Measurements from ENCODE around the gene AKT3. TPM values are rescaled to one million over a fixed set of nuclear protein-coding genes. Genes with fewer than 3 reads are reported as not detected.
A peak's percentile ranks its signal among the peaks of the same experiment; 100 is the strongest.

Gene AKT3
- polyA plus RNA-seq, 6 donors from 2014 or later, result 2.8 to 6.4 (median 3.5) TPM; not detected in 1

- Mint-ChIP-seq H3K4me3 (no peak overlapping the region), H3K9me3 (no peaks in the 10 kb centered on the region), H3K27ac (peak overlapping the region in 1 of 6 donors; percentile 81), H3K27me3 (no peaks in the 10 kb centered on the region), H3K36me3 (no peaks in the 10 kb centered on the region), H3K4me1 (peaks cover 3 to 9% (median 9%) of the 10 kb centered on the region in 3 donors)
- no peak for DNase-seq
- no peak for ATAC-seq (ENCODE audit: low read depth in 2 of 2)
These were observed 95.7 kb downstream of the AKT3 start for GRCh38 chr1:243754348-243754747.

- Mint-ChIP-seq H3K4me1 (peaks cover 0 to 15% (median 4%) of the 10 kb centered on the region in 3 donors), H3K4me3 (no peak overlapping the region)
- DNase-seq, result no peak
These were observed 98.5 kb downstream of the AKT3 start for GRCh38 chr1:243751506-243751905.

GRCh38 chr1:243748706-243749283 lies 101.2 kb downstream of the AKT3 start:
- Mint-ChIP-seq H3K4me1 (peaks cover 0 to 6% (median 4%) of the 10 kb centered on the region in 3 donors), H3K4me3 (no peak overlapping the region), H3K27ac (peak overlapping the region in 3 of 6 donors; percentile 0 to 47 (median 7)), H3K36me3 (peaks cover 0 to 4% of the 10 kb centered on the region in 2 donors), H3K9me3 (no peaks in the 10 kb centered on the region), H3K27me3 (no peaks in the 10 kb centered on the region)
- peak; percentile 85 to 94 for ATAC-seq (ENCODE audit: low read depth in 2 of 2)
- DNase-seq, result peak; percentile 35

More at GRCh38 chr1:243751506-243751905, 98.5 kb downstream of the AKT3 start:
- Mint-ChIP-seq H3K36me3 (no peaks in the 10 kb centered on the region), H3K27ac (peak overlapping the region in 3 of 6 donors; percentile 21 to 41 (median 34)), H3K9me3 (no peaks in the 10 kb centered on the region), H3K27me3 (no peaks in the 10 kb centered on the region)
- no peak for ATAC-seq (ENCODE audit: low read depth in 2 of 2)

GRCh38 chr1:243748227-243748626 lies 101.8 kb downstream of the AKT3 start:
- Mint-ChIP-seq H3K36me3 (peaks cover 0 to 4% of the 10 kb centered on the region in 2 donors), H3K4me3 (no peak overlapping the region), H3K9me3 (no peaks in the 10 kb centered on the region), H3K27ac (no peak overlapping the region), H3K27me3 (no peaks in the 10 kb centered on the region), H3K4me1 (peaks cover 0 to 6% (median 4%) of the 10 kb centered on the region in 3 donors)
- DNase-seq (no peak), ATAC-seq (ENCODE audit: low read depth in 2 of 2) (no peak)

- no peaks in the 10 kb centered on the region for H3K9me3 Mint-ChIP-seq
- no peaks in the 10 kb centered on the region for H3K27me3 Mint-ChIP-seq
- no peak overlapping the region for H3K4me3 Mint-ChIP-seq
- peaks cover 0 to 4% of the 10 kb centered on the region in 2 donors for H3K36me3 Mint-ChIP-seq
- H3K27ac Mint-ChIP-seq, result no peak overlapping the region
- H3K4me1 Mint-ChIP-seq, result peaks cover 0 to 6% (median 4%) of the 10 kb centered on the region in 3 donors
- DNase-seq (no peak), ATAC-seq (ENCODE audit: low read depth in 2 of 2) (no peak)
These were observed 103.3 kb downstream of the AKT3 start for GRCh38 chr1:243746751-243747150.

- Mint-ChIP-seq H3K27ac (no peak overlapping the region), H3K4me3 (no peak overlapping the region), H3K27me3 (no peaks in the 10 kb centered on the region), H3K4me1 (peaks cover 0 to 6% (median 0%) of the 10 kb centered on the region in 3 donors), H3K36me3 (peaks cover 0 to 4% of the 10 kb centered on the region in 2 donors), H3K9me3 (no peaks in the 10 kb centered on the region)
- no peak for DNase-seq
- no peak for ATAC-seq (ENCODE audit: low read depth in 2 of 2)
These were observed 104.7 kb downstream of the AKT3 start for GRCh38 chr1:243745356-243745755.

GRCh38 chr1:243742819-243743218 lies 107.2 kb downstream of the AKT3 start:
- Mint-ChIP-seq H3K9me3 (no peaks in the 10 kb centered on the region), H3K27me3 (no peaks in the 10 kb centered on the region), H3K4me1 (peaks cover 0 to 5% (median 3%) of the 10 kb centered on the region in 3 donors), H3K27ac (peak overlapping the region in 1 of 6 donors; percentile 30), H3K4me3 (no peak overlapping the region), H3K36me3 (peaks cover 0 to 4% of the 10 kb centered on the region in 2 donors)
- DNase-seq (no peak), ATAC-seq (ENCODE audit: low read depth in 2 of 2) (no peak)

- H3K9me3 Mint-ChIP-seq, result no peaks in the 10 kb centered on the region
- H3K36me3 Mint-ChIP-seq, result peaks cover 0 to 4% of the 10 kb centered on the region in 2 donors
- peak overlapping the region in 1 of 6 donors; percentile 52 for H3K27ac Mint-ChIP-seq
- H3K4me3 Mint-ChIP-seq, result no peak overlapping the region
- peaks cover 8 to 15% (median 10%) of the 10 kb centered on the region in 3 donors for H3K4me1 Mint-ChIP-seq
- ATAC-seq (ENCODE audit: low read depth in 2 of 2) (no peak), DNase-seq (no peak)
- no peaks in the 10 kb centered on the region for H3K27me3 Mint-ChIP-seq
These were observed 109.6 kb downstream of the AKT3 start for GRCh38 chr1:243740255-243740999.

GRCh38 chr1:243739335-243740003 lies 110.6 kb downstream of the AKT3 start:
- H3K4me1 Mint-ChIP-seq, result peaks cover 8 to 15% (median 10%) of the 10 kb centered on the region in 3 donors
- H3K4me3 Mint-ChIP-seq, result peak overlapping the region in 1 of 8 donors; percentile 63
- DNase-seq (no peak), ATAC-seq (ENCODE audit: low read depth in 2 of 2) (no peak)
- peak overlapping the region in 2 of 6 donors; percentile 52 to 71 for H3K27ac Mint-ChIP-seq
- no peaks in the 10 kb centered on the region for H3K9me3 Mint-ChIP-seq
- no peaks in the 10 kb centered on the region for H3K27me3 Mint-ChIP-seq
- H3K36me3 Mint-ChIP-seq, result peaks cover 0 to 4% of the 10 kb centered on the region in 2 donors

- peaks cover 8 to 15% (median 10%) of the 10 kb centered on the region in 3 donors for H3K4me1 Mint-ChIP-seq
- no peak overlapping the region for H3K27ac Mint-ChIP-seq
- no peak overlapping the region for H3K4me3 Mint-ChIP-seq
- DNase-seq, result no peak
- ATAC-seq (ENCODE audit: low read depth in 2 of 2), result no peak
- no peaks in the 10 kb centered on the region for H3K36me3 Mint-ChIP-seq
- H3K27me3 Mint-ChIP-seq, result no peaks in the 10 kb centered on the region
- H3K9me3 Mint-ChIP-seq, result no peaks in the 10 kb centered on the region
These were observed 112.0 kb downstream of the AKT3 start for GRCh38 chr1:243738020-243738419.

- no peaks in the 10 kb centered on the region for H3K36me3 Mint-ChIP-seq
These were observed 114.6 kb downstream of the AKT3 start for GRCh38 chr1:243735457-243735856.

GRCh38 chr1:243734308-243734695 lies 115.7 kb downstream of the AKT3 start:
- no peaks in the 10 kb centered on the region for H3K36me3 Mint-ChIP-seq
- H3K4me1 Mint-ChIP-seq, result peaks cover 5 to 19% (median 19%) of the 10 kb centered on the region in 3 donors
- DNase-seq (no peak), ATAC-seq (ENCODE audit: low read depth in 2 of 2) (no peak)
- peaks cover 0 to 3% (median 0%) of the 10 kb centered on the region in 7 donors for H3K9me3 Mint-ChIP-seq
- H3K4me3 Mint-ChIP-seq, result no peak overlapping the region
- H3K27ac Mint-ChIP-seq, result no peak overlapping the region
- H3K27me3 Mint-ChIP-seq, result no peaks in the 10 kb centered on the region

More at GRCh38 chr1:243735457-243735856, 114.6 kb downstream of the AKT3 start:
- no peak for DNase-seq
- no peak for ATAC-seq (ENCODE audit: low read depth in 2 of 2)
- H3K27ac Mint-ChIP-seq, result no peak overlapping the region
- H3K4me1 Mint-ChIP-seq, result peaks cover 8 to 20% (median 19%) of the 10 kb centered on the region in 3 donors
- H3K4me3 Mint-ChIP-seq, result no peak overlapping the region
- H3K9me3 Mint-ChIP-seq, result no peaks in the 10 kb centered on the region
- H3K27me3 Mint-ChIP-seq, result no peaks in the 10 kb centered on the region

- Mint-ChIP-seq H3K9me3 (peaks cover 0 to 3% (median 0%) of the 10 kb centered on the region in 7 donors), H3K4me1 (peaks cover 10 to 25% (median 23%) of the 10 kb centered on the region in 3 donors), H3K4me3 (no peak overlapping the region), H3K27me3 (no peaks in the 10 kb centered on the region), H3K36me3 (no peaks in the 10 kb centered on the region), H3K27ac (no peak overlapping the region)
- DNase-seq (no peak), ATAC-seq (ENCODE audit: low read depth in 2 of 2) (no peak)
These were observed 116.3 kb downstream of the AKT3 start for GRCh38 chr1:243733670-243734307.
